Transverse colon (tissue), 4 donors: ENCODE data around the gene CORO2A.

Experiments used
- CTCF ChIP-seq, 5 experiments: fragments of 200-600 bp in 3 of 5; fragments of 450-650 bp in 2 of 5; sonication (generic) in 3 of 5; IDR thresholded peaks; 1 replicate in 2 of 5; 2 replicates in 3 of 5; pipeline ENCODE4 v1.5.1; 2016 to 2017; ENCODE audit warnings: antibody characterized with exemption in 5 of 5, inconsistent platforms in 3 of 5, mild to moderate bottlenecking in 2 of 5, moderate library complexity in 1 of 5
- EP300 ChIP-seq: sonication (generic); formaldehyde crosslinking; IDR thresholded peaks from one replicate; pipeline ENCODE4 v1.6.1; 2017; ENCODE audit warnings: antibody characterized with exemption, low read depth
- POLR2A ChIP-seq: fragments of 450-650 bp; IDR thresholded peaks from one replicate; pipeline ENCODE4 v1.6.1; 2016; ENCODE audit warnings: antibody characterized with exemption, mild to moderate bottlenecking, moderate library complexity
- POLR2AphosphoS5 ChIP-seq, 3 donors: sonication (generic); formaldehyde crosslinking; IDR thresholded peaks; one replicate each; pipeline ENCODE4 v1.6.1; 2016; ENCODE audit warnings: antibody characterized with exemption in 3 of 3

- TF ChIP-seq CTCF (IDR thresholded peaks at IDR 0.05) (no peak), POLR2AphosphoS5 (IDR thresholded peaks at IDR 0.05) (no peak), POLR2A (no peak), EP300 (no peak)
Measured at GRCh38 chr9:98172604-98173003, 19.8 kb downstream of the CORO2A start.
